Measurements from ENCODE around the gene ATP8A1. TPM values are rescaled to one million over a fixed set of nuclear protein-coding genes. Genes with fewer than 3 reads are reported as not detected.

Gene ATP8A1
- total and polyA plus RNA-seq, 2 donors from 2014 or later = 4.6 to 27.4 TPM

- H3K27me3 ChIP-seq (ENCODE audit: control insufficient read depth, insufficient read depth, low read length) = no peaks in the 10 kb centered on the region
- no peaks in the 10 kb centered on the region for H3K36me3 ChIP-seq (ENCODE audit: control insufficient read depth in 2 of 3, insufficient read depth in 3 of 3, low read length in 3 of 3)
- H3K9ac ChIP-seq (ENCODE audit: low read length in 3 of 3) = no peak overlapping the region
- intact Hi-C loops (cut with DNase I) = no loop called here
- no peak overlapping the region for H3K27ac ChIP-seq (ENCODE audit: low read depth in 2 of 2, low read length in 2 of 2)
- H3K4me1 ChIP-seq (ENCODE audit: control insufficient read depth in 2 of 3, insufficient read depth in 2 of 3, low read depth in 1 of 3, low read length in 3 of 3) = no peaks in the 10 kb centered on the region
- no peak for TF ChIP-seq CTCF (IDR thresholded peaks at IDR 0.05; ENCODE audit: borderline replicate concordance, extremely low read depth, insufficient read depth)
- DNase-seq (no peak), FAIRE-seq (no peak)
- no peaks in the 10 kb centered on the region for H3K9me3 ChIP-seq (ENCODE audit: control insufficient read depth in 2 of 3, insufficient read depth in 1 of 3, low read length in 3 of 3)
- H3K4me3 ChIP-seq (ENCODE audit: low read length in 3 of 3) = no peak overlapping the region
These were observed 28.2 kb downstream of the ATP8A1 start for GRCh38 chr4:42628740-42629139.

GRCh38 chr4:42627885-42628646 lies 28.8 kb downstream of the ATP8A1 start:
- no peak for TF ChIP-seq CTCF (IDR thresholded peaks at IDR 0.05; ENCODE audit: borderline replicate concordance, extremely low read depth, insufficient read depth)
- H3K27me3 ChIP-seq (ENCODE audit: control insufficient read depth, insufficient read depth, low read length) = no peaks in the 10 kb centered on the region
- H3K27ac ChIP-seq (ENCODE audit: low read depth in 2 of 2, low read length in 2 of 2) = no peak overlapping the region
- intact Hi-C loops (cut with DNase I) = no loop called here
- FAIRE-seq (no peak), DNase-seq (peak in 2 of 5 donors; percentile 7 to 82)
- H3K4me3 ChIP-seq (ENCODE audit: low read length in 3 of 3) = no peak overlapping the region
- H3K36me3 ChIP-seq (ENCODE audit: control insufficient read depth in 2 of 3, insufficient read depth in 3 of 3, low read length in 3 of 3) = no peaks in the 10 kb centered on the region
- H3K9me3 ChIP-seq (ENCODE audit: control insufficient read depth in 2 of 3, insufficient read depth in 1 of 3, low read length in 3 of 3) = no peaks in the 10 kb centered on the region
- no peaks in the 10 kb centered on the region for H3K4me1 ChIP-seq (ENCODE audit: control insufficient read depth in 2 of 3, insufficient read depth in 2 of 3, low read depth in 1 of 3, low read length in 3 of 3)
- H3K9ac ChIP-seq (ENCODE audit: low read length in 3 of 3) = no peak overlapping the region

- no peaks in the 10 kb centered on the region for H3K36me3 ChIP-seq (ENCODE audit: control insufficient read depth in 2 of 3, insufficient read depth in 3 of 3, low read length in 3 of 3)
- H3K4me1 ChIP-seq (ENCODE audit: control insufficient read depth in 2 of 3, insufficient read depth in 2 of 3, low read depth in 1 of 3, low read length in 3 of 3) = no peaks in the 10 kb centered on the region
- FAIRE-seq (no peak), DNase-seq (no peak)
- H3K9me3 ChIP-seq (ENCODE audit: control insufficient read depth in 2 of 3, insufficient read depth in 1 of 3, low read length in 3 of 3) = no peaks in the 10 kb centered on the region
- intact Hi-C loops (cut with DNase I) = no loop called here
- no peak for TF ChIP-seq CTCF (IDR thresholded peaks at IDR 0.05; ENCODE audit: borderline replicate concordance, extremely low read depth, insufficient read depth)
- no peak overlapping the region for H3K27ac ChIP-seq (ENCODE audit: low read depth in 2 of 2, low read length in 2 of 2)
- H3K4me3 ChIP-seq (ENCODE audit: low read length in 3 of 3) = no peak overlapping the region
- H3K27me3 ChIP-seq (ENCODE audit: control insufficient read depth, insufficient read depth, low read length) = no peaks in the 10 kb centered on the region
- H3K9ac ChIP-seq (ENCODE audit: low read length in 3 of 3) = no peak overlapping the region
These were observed 30.2 kb downstream of the ATP8A1 start for GRCh38 chr4:42626629-42627146.
